ENCODE data around the gene CHN1. TPM values are rescaled to one million over a fixed set of nuclear protein-coding genes. Genes with fewer than 3 reads are reported as not detected.

Gene CHN1
- 47.0 and 64.3 TPM in 2 replicates for total RNA-seq
- 70.8 and 90.2 TPM in 2 replicates for polyA plus RNA-seq

- Histone ChIP-seq H3K9me3 (ENCODE audit: low read depth) (no peaks in the 10 kb centered on the region), H3K36me3 (no peaks in the 10 kb centered on the region), H3K4me3 (peak within 1 kb of the TSS; percentile 100), H3K27me3 (no peaks in the 10 kb centered on the region), H3K27ac (peak within 1 kb of the TSS; percentile 74), H3K4me1 (ENCODE audit: low read depth) (peaks cover 34% of the 10 kb centered on the region)
- peak; percentile 55 to 88 for DNase-seq (ENCODE audit: low read depth in 1 of 2, low spot score in 1 of 2)
- peak; percentile 9 for TF ChIP-seq CTCF (IDR thresholded peaks at IDR 0.05; ENCODE audit: low read depth, low read length)
Observed at GRCh38 chr2:175004980-175005732, at the start of gene CHN1. Gene CHN1 (minus strand): TSS chr2:175005381. CDS start chr2:175004912, 469 bp downstream.

GRCh38 chr2:175054340-175054739, 49.2 kb upstream of the CHN1 start:
- Histone ChIP-seq H3K36me3 (no peaks in the 10 kb centered on the region), H3K4me1 (ENCODE audit: low read depth) (no peaks in the 10 kb centered on the region), H3K4me3 (no peak overlapping the region), H3K9me3 (ENCODE audit: low read depth) (no peaks in the 10 kb centered on the region), H3K27me3 (no peaks in the 10 kb centered on the region), H3K27ac (no peak overlapping the region)
- TF ChIP-seq CTCF (IDR thresholded peaks at IDR 0.05; ENCODE audit: low read depth, low read length), result no peak
- DNase-seq (ENCODE audit: low read depth in 1 of 2, low spot score in 1 of 2), result no peak

- no peak for TF ChIP-seq CTCF (IDR thresholded peaks at IDR 0.05; ENCODE audit: low read depth, low read length)
Observed at GRCh38 chr2:175049661-175050060, 44.5 kb upstream of the CHN1 start.

GRCh38 chr2:175048275-175048674, 43.1 kb upstream of the CHN1 start:
- Histone ChIP-seq H3K4me1 (ENCODE audit: low read depth) (no peaks in the 10 kb centered on the region), H3K27ac (no peak overlapping the region), H3K4me3 (no peak overlapping the region), H3K9me3 (ENCODE audit: low read depth) (no peaks in the 10 kb centered on the region), H3K27me3 (no peaks in the 10 kb centered on the region), H3K36me3 (no peaks in the 10 kb centered on the region)
- DNase-seq (ENCODE audit: low read depth in 1 of 2, low spot score in 1 of 2), result no peak
- TF ChIP-seq CTCF (IDR thresholded peaks at IDR 0.05; ENCODE audit: low read depth, low read length), result no peak

More at GRCh38 chr2:175049661-175050060, 44.5 kb upstream of the CHN1 start:
- no peaks in the 10 kb centered on the region for H3K27me3 ChIP-seq
- H3K27ac ChIP-seq, result no peak overlapping the region
- H3K4me1 ChIP-seq (ENCODE audit: low read depth), result no peaks in the 10 kb centered on the region
- no peaks in the 10 kb centered on the region for H3K9me3 ChIP-seq (ENCODE audit: low read depth)
- no peak overlapping the region for H3K4me3 ChIP-seq
- H3K36me3 ChIP-seq, result no peaks in the 10 kb centered on the region
- DNase-seq (ENCODE audit: low read depth in 1 of 2, low spot score in 1 of 2), result no peak

- H3K4me1 ChIP-seq (ENCODE audit: low read depth), result peaks cover 7% of the 10 kb centered on the region
Observed at GRCh38 chr2:175039490-175039889, 34.3 kb upstream of the CHN1 start.

More at GRCh38 chr2:175039490-175039889, 34.3 kb upstream of the CHN1 start:
- Histone ChIP-seq H3K9me3 (ENCODE audit: low read depth) (no peaks in the 10 kb centered on the region), H3K4me3 (no peak overlapping the region), H3K27me3 (no peaks in the 10 kb centered on the region), H3K36me3 (no peaks in the 10 kb centered on the region), H3K27ac (no peak overlapping the region)
- no peak for DNase-seq (ENCODE audit: low read depth in 1 of 2, low spot score in 1 of 2)
- TF ChIP-seq CTCF (IDR thresholded peaks at IDR 0.05; ENCODE audit: low read depth, low read length), result no peak

Measured in cardiac muscle cell (in vitro differentiated cells and primary cell).